ENCODE results near the gene LRRC8E.
A peak's percentile ranks its signal among the peaks of the same experiment; 100 is the strongest.

The LRRC8E gene

GRCh38 chr19:7933828-7934725 is 45.8 kb downstream of the LRRC8E start:
- DNase-seq, result no peak

GRCh38 chr19:7934766-7935165 is 46.5 kb downstream of the LRRC8E start:
- DNase-seq, result no peak

DNA sequence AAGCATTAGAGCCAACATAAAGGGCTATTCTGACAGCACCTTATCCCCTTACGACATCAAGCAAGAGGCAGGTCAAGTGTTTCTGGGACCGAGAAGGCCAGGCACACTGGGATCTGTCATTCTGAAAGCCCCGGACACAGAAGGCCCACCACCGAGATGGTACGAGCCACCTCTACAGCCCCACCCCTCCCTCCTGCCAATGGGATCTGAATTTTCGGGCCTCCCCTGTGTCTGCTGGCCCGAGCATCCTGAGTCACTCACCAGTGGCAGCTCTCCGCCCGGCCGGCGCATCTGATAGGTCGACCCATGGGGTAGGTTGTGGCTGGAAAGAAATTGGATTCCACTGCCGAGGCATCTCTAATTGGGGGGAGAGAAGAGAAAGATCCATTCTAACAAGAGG is 52.5 kb downstream of the LRRC8E start:
- DNase-seq, result no peak

DNA sequence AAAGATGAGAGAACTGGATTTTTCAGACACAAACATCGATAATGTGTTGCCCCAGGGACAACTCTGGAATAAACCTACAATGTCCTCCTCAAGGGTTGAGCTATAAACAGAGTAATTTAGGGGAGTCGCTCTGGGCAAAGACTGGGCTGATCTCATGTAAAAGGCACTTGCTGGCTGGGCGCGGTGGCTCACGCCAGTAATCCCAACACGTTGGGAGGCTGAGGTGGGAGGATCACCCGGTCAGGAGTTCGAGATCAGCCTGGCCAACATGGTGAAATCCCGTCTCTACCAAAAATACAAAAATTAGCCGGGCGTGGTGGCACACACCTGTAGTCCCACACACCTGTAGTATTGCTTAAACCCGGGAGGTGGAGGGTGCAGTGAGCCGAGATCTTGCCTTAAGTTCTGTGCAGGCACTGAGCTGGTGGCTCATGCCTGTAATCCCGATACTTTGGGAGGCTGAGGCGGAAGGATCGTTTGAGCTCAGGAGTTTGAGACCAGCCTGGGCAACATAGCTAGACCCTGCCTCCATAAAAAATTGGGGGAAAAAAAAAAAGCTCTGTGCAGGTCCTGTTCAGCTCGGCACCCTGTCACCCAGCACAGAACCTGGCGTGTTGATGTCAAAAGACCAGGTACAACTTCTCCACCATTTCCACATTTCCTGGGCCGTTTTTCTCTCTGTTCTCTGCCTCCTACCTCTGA is 53.7 kb downstream of the LRRC8E start:
- DNase-seq, result no peak

- DNase-seq, result no peak
Observed at GRCh38 chr19:7942981-7943443, 54.7 kb downstream of the LRRC8E start.

GRCh38 chr19:7943444-7944176 is 55.3 kb downstream of the LRRC8E start, which contains the start of gene TIMM44:
Gene TIMM44 (minus strand): TSS chr19:7943666. CDS start chr19:7943651, 15 bp downstream.
- DNase-seq, result peak; percentile 97

- peak; percentile 54 for DNase-seq
Observed at GRCh38 chr19:7944177-7944761, 56.0 kb downstream of the LRRC8E start.

DNA sequence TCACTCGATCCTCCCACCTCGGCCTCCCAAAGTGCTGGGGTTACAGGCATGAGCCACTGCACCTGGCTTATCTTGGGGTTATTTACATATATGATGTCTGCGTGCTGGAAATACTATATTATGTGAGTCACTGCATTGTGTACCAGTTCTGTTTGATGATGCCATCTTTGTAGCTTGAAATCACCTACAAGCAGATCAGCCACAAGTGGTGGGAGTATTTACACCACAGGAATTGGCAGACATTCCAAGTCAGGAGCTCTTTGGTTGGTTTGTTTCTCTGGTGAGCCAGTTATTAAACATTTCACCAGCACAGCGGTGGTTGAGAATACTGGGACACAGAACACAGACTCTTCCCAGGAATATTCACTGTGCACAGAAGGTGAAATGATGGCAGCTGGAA is 59.6 kb downstream of the LRRC8E start:
- no peak for DNase-seq
